Measurements from ENCODE around the gene HHAT.

The HHAT gene

GRCh38 chr1:210603123-210603522, 274.4 kb downstream of the HHAT start:
- TF ChIP-seq, protein P1, sequence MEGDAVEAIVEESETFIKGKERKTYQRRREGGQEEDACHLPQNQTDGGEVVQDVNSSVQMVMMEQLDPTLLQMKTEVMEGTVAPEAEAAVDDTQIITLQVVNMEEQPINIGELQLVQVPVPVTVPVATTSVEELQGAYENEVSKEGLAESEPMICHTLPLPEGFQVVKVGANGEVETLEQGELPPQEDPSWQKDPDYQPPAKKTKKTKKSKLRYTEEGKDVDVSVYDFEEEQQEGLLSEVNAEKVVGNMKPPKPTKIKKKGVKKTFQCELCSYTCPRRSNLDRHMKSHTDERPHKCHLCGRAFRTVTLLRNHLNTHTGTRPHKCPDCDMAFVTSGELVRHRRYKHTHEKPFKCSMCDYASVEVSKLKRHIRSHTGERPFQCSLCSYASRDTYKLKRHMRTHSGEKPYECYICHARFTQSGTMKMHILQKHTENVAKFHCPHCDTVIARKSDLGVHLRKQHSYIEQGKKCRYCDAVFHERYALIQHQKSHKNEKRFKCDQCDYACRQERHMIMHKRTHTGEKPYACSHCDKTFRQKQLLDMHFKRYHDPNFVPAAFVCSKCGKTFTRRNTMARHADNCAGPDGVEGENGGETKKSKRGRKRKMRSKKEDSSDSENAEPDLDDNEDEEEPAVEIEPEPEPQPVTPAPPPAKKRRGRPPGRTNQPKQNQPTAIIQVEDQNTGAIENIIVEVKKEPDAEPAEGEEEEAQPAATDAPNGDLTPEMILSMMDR (IDR thresholded peaks at IDR 0.05; ENCODE audit: control extremely low read depth, extremely low read depth, low read depth, missing control alignments): no peak
- ChIA-PET POLR2A (no interaction called here), CTCF (no interaction called here)
- DNase-seq (ENCODE audit: extremely low spot score): no peak

DNA sequence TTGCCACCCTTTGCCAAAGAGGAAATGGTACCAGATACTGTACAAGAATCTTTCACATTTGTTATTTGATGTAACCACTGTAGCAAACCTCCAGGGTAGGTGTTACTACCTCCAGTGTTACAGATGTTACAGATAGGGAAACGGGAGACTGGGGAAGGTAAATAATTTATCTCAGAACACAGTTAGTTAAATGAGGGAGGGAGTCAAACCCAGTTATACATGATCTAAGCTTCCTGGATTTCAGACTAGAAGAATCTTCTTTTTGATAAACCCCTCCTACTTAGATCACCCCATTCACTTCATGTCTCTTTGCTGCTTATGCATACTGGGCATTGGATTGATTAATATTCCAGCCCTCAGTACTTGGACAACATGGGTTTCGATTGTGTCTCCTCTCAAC, 276.4 kb downstream of the HHAT start:
- DNase-seq (ENCODE audit: extremely low spot score): no peak
- CTCF ChIA-PET: interaction anchor here (1.0 kb wide), 1 partner anchor 16 kb away, joined by 3 read pairs; no protein-coding TSS in a partner anchor
- TF ChIP-seq, protein P1 (IDR thresholded peaks at IDR 0.05; ENCODE audit: control extremely low read depth, extremely low read depth, low read depth, missing control alignments): no peak
- POLR2A ChIA-PET: no interaction called here

- POLR2A ChIA-PET: no interaction called here
- no peak for DNase-seq (ENCODE audit: extremely low spot score)
- TF ChIP-seq, protein P1 (IDR thresholded peaks at IDR 0.05; ENCODE audit: control extremely low read depth, extremely low read depth, low read depth, missing control alignments): no peak
- CTCF ChIA-PET: no interaction called here
These were observed 278.7 kb downstream of the HHAT start for GRCh38 chr1:210607361-210607760.

DNA sequence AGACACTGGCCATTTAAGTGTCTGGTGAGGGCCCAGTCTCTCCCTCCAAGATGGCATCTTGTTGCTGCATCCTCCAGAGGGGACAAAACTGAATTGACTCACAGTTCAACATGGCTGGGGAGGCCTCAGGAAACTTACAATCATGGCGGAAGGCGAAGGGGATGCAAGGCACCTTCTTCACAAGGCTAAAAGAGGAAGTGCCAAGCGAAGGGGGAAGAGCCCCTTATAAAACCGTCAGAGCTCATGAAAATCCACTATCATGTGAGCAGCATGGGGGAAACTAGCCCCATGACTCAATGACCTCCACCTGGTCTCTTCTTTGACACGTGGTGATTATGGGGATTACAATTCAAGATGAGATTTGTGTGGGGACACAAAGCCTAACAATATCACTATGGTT, 280.1 kb downstream of the HHAT start:
- POLR2A ChIA-PET: no interaction called here

DNA sequence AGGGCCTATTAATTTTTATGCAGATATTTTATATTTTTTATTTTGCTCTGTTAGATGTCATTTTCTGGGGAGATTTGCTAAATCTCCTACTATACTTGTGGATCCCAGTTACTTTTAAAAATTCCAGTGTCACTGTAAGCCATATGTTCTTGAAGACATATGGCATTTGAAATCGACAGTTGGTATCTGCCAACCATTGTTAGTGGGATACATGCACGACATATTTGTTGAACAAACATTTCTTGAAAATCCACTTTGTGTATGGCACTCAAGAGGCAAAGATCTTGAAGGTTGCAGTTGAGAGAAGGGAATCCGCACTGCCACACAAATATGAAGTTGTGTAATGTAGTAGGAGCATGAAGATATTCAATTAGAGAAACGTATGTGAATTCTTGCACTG, 287.7 kb downstream of the HHAT start:
- TF ChIP-seq, protein P1 (IDR thresholded peaks at IDR 0.05; ENCODE audit: control extremely low read depth, extremely low read depth, low read depth, missing control alignments): no peak
- CTCF ChIA-PET: no interaction called here
- no peak for DNase-seq (ENCODE audit: extremely low spot score)
- POLR2A ChIA-PET: no interaction called here

More for the DNA sequence above, 280.1 kb downstream of the HHAT start:
- DNase-seq (ENCODE audit: extremely low spot score): no peak
- TF ChIP-seq, protein P1 (IDR thresholded peaks at IDR 0.05; ENCODE audit: control extremely low read depth, extremely low read depth, low read depth, missing control alignments): no peak
- CTCF ChIA-PET: no interaction called here

GRCh38 chr1:210617293-210617692, 288.6 kb downstream of the HHAT start:
- TF ChIP-seq, protein P1 (IDR thresholded peaks at IDR 0.05; ENCODE audit: control extremely low read depth, extremely low read depth, low read depth, missing control alignments): no peak
- ChIA-PET CTCF (interaction anchor here (0.9 kb wide), 1 partner anchor 35 kb away, joined by 3 read pairs; no protein-coding TSS in a partner anchor), POLR2A (no interaction called here)
- DNase-seq (ENCODE audit: extremely low spot score): no peak

DNA sequence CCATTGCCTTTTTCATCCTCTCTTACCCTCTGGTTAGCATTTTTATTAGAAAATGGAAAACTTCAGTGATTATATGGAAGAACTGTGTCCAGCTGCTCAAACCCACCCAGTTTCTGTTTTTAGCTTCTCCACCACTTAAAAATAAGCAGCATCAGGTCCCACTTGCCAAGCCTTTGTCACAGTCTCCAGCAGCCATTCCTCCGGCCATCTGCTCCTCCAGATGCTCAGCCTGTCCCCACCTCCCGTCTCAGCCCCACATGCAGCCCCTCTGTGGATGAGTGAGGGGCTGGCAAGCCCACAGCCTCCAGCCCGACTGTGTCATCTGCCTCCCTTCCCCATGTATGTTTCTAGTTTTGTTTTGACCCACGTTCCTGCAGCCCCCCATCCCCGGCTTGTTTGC, 289.7 kb downstream of the HHAT start:
- no peak for DNase-seq (ENCODE audit: extremely low spot score)
- TF ChIP-seq, protein P1 (IDR thresholded peaks at IDR 0.05; ENCODE audit: control extremely low read depth, extremely low read depth, low read depth, missing control alignments): no peak
- CTCF ChIA-PET: no interaction called here
- POLR2A ChIA-PET: no interaction called here

All from GM10248 (cell line).